DMS53 (cell line): ENCODE results near the gene KRT83.

Experiments
- DNase-seq: peaks from one replicate; lab custom pipeline; 2025; lab: John Stamatoyannopoulos, UW

Gene KRT83

GRCh38 chr12:52320784-52321400 is at the start of gene KRT83:
Gene KRT83 (minus strand): TSS chr12:52321398. CDS start chr12:52321335, 63 bp downstream.
- DNase-seq, result no peak

DNA sequence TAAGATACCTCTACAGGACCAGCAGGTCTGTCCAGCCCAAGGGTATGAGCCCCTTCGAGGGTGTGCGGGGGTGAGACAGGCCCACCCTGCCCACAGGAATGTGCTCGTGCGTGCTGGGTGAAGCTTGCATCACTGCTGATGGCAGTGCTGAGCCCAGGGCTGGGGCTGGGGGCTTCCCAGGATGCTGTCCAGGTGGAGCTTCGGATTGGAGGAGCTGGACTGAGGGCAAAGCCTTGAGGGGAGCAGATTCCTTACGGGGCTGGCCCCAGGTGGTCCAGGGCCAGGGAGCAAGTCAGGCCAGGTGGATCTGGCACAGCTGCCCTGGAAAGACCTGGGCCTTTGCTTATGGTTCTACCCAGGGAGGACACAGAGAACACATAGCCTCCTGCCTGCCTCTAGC is 48.6 kb upstream of the KRT83 start:
- no peak for DNase-seq

GRCh38 chr12:52369211-52369610 is 48.0 kb upstream of the KRT83 start:
- no peak for DNase-seq

- no peak for DNase-seq
Observed at GRCh38 chr12:52368508-52368907, 47.3 kb upstream of the KRT83 start.

DNA sequence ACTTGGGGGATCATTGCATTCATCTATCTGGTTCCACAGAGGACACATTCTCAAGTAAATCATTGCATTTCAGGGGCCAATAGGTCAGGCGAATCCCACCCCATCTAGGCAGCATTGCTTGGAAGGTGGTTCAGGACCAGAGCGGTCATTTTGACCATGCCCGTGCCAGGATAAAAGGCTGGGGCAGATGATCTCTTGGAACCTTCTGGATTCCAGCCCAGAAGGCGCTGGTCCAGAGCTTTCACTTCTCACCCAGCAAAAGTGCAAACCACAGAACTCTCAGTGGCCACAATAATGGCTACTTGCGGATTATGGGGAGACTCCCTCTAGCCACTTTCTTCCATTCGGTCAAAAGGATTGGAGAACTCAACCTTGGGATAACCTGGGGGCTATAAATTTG is 46.7 kb upstream of the KRT83 start:
- DNase-seq, result no peak

GRCh38 chr12:52366738-52367485 is 45.7 kb upstream of the KRT83 start, which contains the start of gene KRT85:
Gene KRT85 (minus strand): TSS chr12:52367481. CDS start chr12:52367405, 76 bp downstream.
- DNase-seq, result no peak

DNA sequence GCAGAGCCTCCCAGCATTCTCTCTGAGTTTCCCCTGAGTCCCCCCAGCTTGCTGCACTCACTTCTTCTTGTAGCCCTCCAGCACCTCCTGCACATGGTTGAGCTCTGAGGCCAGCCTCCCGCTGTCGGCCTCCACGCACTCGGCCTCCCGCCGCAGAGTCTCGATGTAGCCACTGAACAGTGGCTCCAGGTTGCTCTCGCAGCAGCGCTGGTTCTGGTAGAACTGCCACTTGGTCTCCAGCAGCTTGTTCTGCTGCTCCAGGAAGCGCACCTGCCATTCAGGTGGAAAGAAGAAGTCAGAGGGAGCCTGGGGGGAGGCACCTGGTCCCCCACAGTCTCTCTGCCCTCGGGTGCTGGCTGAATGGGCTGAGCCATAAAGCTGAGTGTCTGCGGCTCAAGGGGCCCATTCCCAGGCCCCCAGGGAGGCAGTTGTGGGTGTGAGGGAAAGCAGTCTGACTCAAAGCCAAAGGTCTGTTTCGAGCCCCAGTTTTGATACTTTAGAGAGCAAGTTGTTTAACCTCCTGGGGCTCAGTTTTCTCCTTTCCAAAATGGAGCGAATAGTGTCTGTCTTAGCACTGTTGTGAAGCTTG is 43.8 kb upstream of the KRT83 start:
- no peak for DNase-seq

DNA sequence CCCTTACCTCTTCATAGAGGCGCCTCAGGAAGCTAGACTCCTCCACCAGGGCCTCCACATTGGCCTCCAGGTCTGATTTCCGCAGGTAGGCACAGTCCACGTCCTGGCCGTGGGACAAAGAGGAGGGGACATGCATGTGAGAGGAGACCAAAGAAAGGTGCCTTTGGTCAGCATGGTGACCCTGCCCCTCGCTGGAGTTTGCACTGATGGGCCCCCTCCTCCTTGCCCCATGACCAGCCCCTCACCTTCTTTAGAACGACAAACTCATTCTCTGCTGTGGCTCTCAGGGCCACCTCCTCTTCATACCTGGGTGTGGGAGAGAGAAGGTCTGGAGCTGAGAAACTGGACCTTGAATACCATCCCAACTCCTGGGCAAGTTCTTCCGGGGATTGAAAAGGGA is 42.9 kb upstream of the KRT83 start:
- no peak for DNase-seq

GRCh38 chr12:52363111-52363679 is 42.0 kb upstream of the KRT83 start:
- DNase-seq, result no peak

DNA sequence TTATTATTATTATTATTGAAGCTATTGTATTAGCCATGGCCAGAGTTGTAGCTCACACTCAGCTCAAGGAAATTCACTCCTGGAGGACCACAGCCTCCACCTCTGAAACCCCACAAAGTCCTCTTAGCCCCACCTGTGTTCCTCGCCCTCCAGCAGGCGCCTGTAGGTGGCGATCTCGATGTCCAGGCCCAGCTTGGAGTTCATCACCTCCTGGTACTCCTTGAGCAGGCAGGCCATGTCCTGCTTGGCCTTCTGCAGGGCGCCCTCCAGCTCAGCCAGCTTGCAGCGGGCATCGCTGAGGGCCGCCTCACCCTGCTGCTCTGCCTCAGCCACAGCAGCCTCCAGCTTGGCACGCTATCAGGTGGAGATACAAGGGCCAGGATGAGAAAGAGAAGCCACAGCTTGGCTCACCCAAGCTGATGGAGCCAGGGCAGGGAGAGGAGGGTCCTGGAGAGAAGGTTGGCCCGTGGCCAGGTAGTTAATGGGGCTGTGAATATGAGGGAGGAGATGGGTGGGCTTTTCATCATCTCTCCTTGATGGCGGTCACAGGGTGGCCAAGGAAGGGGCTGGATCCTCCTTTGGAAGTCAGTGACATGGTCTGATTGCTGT is 41.0 kb upstream of the KRT83 start:
- peak; percentile 19 for DNase-seq

- no peak for DNase-seq
Observed at GRCh38 chr12:52361553-52361952, 40.4 kb upstream of the KRT83 start.

- DNase-seq, result no peak
Observed at GRCh38 chr12:52360663-52361271, 39.6 kb upstream of the KRT83 start.

- no peak for DNase-seq
Observed at GRCh38 chr12:52360106-52360662, 39.0 kb upstream of the KRT83 start.

- DNase-seq, result no peak
Observed at GRCh38 chr12:52359621-52360061, 38.4 kb upstream of the KRT83 start.

DNA sequence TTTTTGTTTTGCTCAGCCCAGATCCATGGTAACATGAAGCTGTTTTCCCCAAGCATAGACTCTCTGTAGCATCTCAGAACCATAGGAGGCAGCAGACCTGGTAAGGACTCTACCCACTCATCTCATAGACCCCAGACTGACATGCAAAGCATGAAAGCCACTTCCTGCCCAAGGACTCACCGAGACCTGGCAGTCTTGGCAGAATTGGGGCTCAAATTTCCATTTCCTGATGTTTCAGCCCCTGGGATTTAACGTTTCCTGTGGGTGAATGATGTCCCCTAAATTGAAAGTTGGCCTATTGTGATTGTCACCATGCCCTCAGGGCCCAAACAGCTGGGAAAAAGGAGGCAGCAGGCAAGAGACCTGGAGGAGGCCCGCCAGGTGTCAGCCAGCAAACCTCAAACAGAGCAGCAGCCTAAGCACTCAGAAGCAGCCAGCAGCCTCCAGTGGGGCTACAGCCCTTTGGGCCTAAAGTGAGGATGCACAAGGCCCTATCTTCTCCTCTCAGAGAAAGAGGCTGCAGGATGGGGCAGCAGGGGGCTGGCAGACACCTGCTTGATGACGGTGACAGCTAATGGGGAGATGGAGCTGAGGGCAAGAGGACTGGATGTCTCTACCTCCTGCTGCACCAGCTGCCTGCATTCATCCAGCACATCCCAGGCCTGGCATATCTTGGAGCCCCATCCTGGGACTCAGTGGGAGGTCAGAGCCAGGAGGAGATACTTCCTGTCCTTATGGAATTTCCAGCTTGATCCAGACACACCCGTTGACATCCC is 37.6 kb upstream of the KRT83 start:
- DNase-seq, result no peak

DNA sequence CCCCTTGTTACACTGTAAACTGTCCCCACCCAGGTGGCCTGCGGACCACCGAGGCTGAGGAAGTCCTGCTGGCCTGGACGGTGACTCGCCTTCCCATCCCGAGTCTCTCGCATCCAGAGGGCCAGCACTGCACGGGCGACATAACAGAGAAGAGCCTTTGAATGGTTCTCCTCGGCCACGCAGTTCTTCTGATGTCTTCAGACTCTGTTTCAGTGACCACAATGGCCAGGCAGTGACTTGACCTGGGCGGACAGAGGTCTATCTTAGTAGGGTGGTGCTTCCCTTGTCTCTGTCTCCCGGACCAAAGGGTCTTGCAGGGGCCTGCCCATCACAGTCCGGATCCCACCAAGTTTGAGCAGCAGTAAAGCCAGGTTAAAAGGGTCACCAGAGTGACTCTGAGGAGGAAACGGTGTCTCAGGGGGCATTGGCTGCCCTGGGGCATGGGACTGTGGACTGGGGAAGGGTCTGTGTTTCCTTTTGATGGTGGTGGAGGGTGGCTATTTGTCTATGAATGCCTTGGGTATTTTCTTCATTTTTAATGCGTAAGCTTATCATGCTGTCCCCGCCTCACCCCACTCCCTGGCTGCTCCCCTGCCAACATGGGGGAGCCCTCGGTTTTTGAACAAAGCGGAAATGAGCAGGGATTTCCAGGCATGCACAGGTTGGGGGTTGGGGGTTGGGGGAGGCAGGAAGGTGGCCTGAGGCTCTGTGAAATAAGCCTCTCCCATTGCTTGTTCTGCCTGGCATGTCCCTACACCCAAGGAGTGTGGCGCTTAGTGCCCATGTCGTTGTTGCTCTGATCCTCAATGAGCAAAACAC is 35.8 kb upstream of the KRT83 start:
- DNase-seq, result no peak

GRCh38 chr12:52356031-52356761 is 35.0 kb upstream of the KRT83 start:
- DNase-seq, result no peak

DNA sequence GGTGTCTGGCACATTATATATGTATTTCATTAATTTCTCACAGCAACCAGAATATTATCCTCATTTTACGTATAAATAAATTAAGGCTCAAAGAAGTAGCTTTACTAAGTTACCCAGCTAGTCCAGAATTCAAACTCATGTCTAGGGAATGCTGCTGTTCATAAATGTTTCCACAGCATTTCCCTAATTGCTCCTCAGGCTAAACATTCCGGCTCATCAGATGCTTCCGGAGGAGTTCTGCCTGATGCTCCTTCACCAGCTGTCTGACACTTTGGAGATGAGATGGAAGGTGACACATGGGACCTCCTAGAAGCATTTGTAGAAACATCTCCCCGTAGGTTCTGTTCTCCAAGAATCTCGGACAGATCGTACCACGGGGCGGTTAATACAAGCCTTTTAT is 34.0 kb upstream of the KRT83 start:
- no peak for DNase-seq

GRCh38 chr12:52354200-52354599 is 33.0 kb upstream of the KRT83 start:
- DNase-seq, result no peak
